ENCODE measurements around the gene ERAL1.

GRCh38 chr17:28885951-28886350, 31.1 kb downstream of the ERAL1 start:
- no peak for TF ChIP-seq POLR2A (IDR thresholded peaks at IDR 0.05)
- TF ChIP-seq CTCF (IDR thresholded peaks at IDR 0.05 in 8 of 11, conservative IDR thresholded peaks at IDR 0.05 in 3 of 11), result no peak
